ENCODE results near the gene TOMM20.

Gene TOMM20

GRCh38 chr1:235128456-235129328 is at the start of gene TOMM20:
TSS of gene TOMM20 (minus strand) at chr1:235128837. CDS start at chr1:235128715, 122 bp downstream.
- in situ Hi-C loops (cut with MboI; ENCODE audit: low sequenced_read_pairs, unreplicated experiment), result no loop called here
- TF ChIP-seq CTCF (IDR thresholded peaks at IDR 0.05; ENCODE audit: borderline replicate concordance, control extremely low read depth, extremely low read depth, insufficient read depth, missing control alignments), result no peak
- peak; percentile 98 for DNase-seq (ENCODE audit: low spot score)

GRCh38 chr1:235176486-235176885 is 47.8 kb upstream of the TOMM20 start:
- in situ Hi-C loops (cut with MboI; ENCODE audit: low sequenced_read_pairs, unreplicated experiment), result no loop called here
- no peak for TF ChIP-seq CTCF (IDR thresholded peaks at IDR 0.05; ENCODE audit: borderline replicate concordance, control extremely low read depth, extremely low read depth, insufficient read depth, missing control alignments)
- no peak for DNase-seq (ENCODE audit: low spot score)

DNA sequence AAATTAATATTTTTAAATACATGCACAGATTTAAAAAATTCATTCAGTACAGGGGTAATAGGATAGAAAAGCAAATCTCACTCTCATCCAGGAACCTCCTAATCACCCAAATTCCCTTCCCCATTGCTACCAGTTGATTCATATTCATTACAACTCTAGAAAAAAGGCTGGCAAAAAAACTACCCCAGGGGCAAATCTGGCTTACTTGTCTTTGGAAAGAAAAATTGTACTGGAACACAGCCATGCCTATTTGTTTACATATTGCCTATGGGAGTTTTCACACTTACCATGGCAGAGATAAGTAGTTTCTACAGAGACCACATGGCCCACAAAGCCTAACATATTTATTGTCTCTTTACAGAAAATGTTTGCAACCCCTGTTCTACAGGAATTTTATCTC is 41.3 kb upstream of the TOMM20 start:
- DNase-seq (ENCODE audit: low spot score), result no peak
- no peak for TF ChIP-seq CTCF (IDR thresholded peaks at IDR 0.05; ENCODE audit: borderline replicate concordance, control extremely low read depth, extremely low read depth, insufficient read depth, missing control alignments)
- in situ Hi-C loops (cut with MboI; ENCODE audit: low sequenced_read_pairs, unreplicated experiment), result no loop called here

GRCh38 chr1:235168375-235168774 is 39.7 kb upstream of the TOMM20 start:
- in situ Hi-C loops (cut with MboI; ENCODE audit: low sequenced_read_pairs, unreplicated experiment), result no loop called here
- TF ChIP-seq CTCF (IDR thresholded peaks at IDR 0.05; ENCODE audit: borderline replicate concordance, control extremely low read depth, extremely low read depth, insufficient read depth, missing control alignments), result no peak
- no peak for DNase-seq (ENCODE audit: low spot score)

DNA sequence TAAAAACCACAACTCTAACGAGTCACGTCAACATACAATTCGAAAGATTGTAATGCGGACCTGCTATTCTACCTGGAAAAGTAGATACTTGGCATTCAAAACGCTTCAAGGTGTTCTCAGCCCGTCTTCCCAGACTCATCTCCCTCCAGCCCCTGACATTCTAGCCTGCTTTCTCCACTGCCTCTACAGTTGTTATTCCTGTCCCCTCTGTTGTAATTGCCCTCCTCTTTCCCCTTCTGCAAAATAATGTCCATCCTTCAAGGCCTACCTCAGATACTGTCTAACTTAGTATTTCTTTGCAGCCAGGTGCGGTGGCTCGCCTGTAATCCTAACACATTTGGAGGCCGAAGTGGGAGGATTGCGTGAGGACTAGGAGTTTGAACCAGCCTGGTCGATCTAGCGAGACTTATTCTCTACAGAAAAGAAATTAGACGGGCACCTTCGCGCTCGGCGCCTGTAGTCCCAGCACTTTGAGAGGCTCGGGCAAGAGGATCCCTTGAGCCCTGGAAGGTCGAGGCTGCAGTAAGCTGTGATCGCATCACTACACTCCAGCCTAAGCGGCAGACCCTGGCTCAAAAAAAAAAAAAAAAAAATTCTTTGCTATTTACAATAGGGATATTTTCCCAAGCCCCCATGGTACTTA is 33.2 kb upstream of the TOMM20 start:
- no peak for DNase-seq (ENCODE audit: low spot score)
- in situ Hi-C loops (cut with MboI; ENCODE audit: low sequenced_read_pairs, unreplicated experiment), result no loop called here
- TF ChIP-seq CTCF (IDR thresholded peaks at IDR 0.05; ENCODE audit: borderline replicate concordance, control extremely low read depth, extremely low read depth, insufficient read depth, missing control alignments), result no peak

DNA sequence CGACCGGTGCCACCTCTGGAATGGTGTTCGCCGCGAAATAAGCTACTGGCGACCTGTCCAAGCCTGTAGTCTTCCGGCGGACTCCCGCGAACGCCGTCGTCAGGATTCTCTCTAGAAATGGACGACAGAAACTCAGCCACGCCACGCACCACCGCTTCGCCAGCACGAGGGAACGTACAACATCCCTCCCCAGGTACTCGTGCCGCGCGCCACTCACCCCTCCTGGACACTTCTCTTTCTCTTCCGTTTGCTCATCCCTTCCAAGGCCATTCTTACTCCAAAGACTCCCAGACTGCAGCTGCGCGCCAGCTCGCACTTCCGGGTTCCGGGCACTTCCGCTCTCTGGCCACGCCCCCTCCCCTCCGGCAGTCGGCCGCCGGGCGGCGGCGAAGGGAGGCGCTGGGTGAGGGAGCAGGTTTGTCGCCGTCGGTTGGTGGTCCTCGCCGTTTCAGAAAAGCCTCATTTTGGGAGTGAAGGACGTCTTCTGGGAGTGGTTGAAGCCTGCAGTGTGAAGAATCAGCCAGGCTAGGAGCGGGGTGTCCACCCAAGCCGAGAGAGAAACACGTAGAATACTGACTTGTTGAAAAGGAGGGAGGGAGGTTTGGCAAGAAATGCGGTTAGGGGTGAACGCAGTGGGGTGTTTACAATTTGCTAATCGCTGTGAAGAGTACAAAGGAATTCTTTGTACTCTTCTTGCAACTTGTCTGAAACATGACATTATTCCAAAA is 32.5 kb upstream of the TOMM20 start, which contains the start of gene RBM34:
Gene RBM34, minus strand, starts transcription at position 294 of the 728 bp plus-strand sequence. Its CDS starts 24 bp downstream, at position 270.
- in situ Hi-C loops (cut with MboI; ENCODE audit: low sequenced_read_pairs, unreplicated experiment), result no loop called here
- DNase-seq (ENCODE audit: low spot score), result peak; percentile 94
- no peak for TF ChIP-seq CTCF (IDR thresholded peaks at IDR 0.05; ENCODE audit: borderline replicate concordance, control extremely low read depth, extremely low read depth, insufficient read depth, missing control alignments)

Data from GM13976 (cell line).